SK-N-SH treated with all-trans-retinoic acid at 6 μM for 48 hours (cell line): ENCODE data around the gene CDK2.
"Not testable (repeated sequence)": the region's sequence is repeated elsewhere in the genome, so short reads cannot be mapped to it uniquely, and the experiment has no call there.

Experiments used
- ATAC-seq: fragments of 200-7000 bp; cut with Tn5 transposase; 3 replicates; pipeline ENCODE4 v1.9.1; 2020; ENCODE audit warnings: mild to moderate bottlenecking, moderate library complexity
- ARNTL ChIP-seq: fragments of 450-650 bp; formaldehyde crosslinking; IDR thresholded peaks from 2 replicates; pipeline ENCODE4 v1.5.0; 2020; ENCODE audit warnings: low read depth, mild to moderate bottlenecking, moderate library complexity, borderline replicate concordance
- BACH2 ChIP-seq: fragments of 250-450 bp; sonication (Bioruptor Pico); IDR thresholded peaks from 2 replicates; pipeline ENCODE4 v1.9.0; 2021; ENCODE audit warnings: mild to moderate bottlenecking, borderline replicate concordance
- CSDC2 ChIP-seq: fragments of 250-450 bp; sonication (Bioruptor Pico); IDR thresholded peaks from 2 replicates; pipeline ENCODE4 v1.5.0; 2020; ENCODE audit warnings: mild to moderate bottlenecking, moderate library complexity
- ESRRG ChIP-seq: fragments of 250-450 bp; sonication (Bioruptor Pico); IDR thresholded peaks from 2 replicates; pipeline ENCODE4 v1.6.1; 2021; ENCODE audit warnings: mild to moderate bottlenecking
- GLIS3 ChIP-seq: fragments of 250-450 bp; sonication (Bioruptor Pico); IDR thresholded peaks from 2 replicates; pipeline ENCODE4 v1.5.0; 2020; ENCODE audit warnings: mild to moderate bottlenecking, moderate library complexity
- ISL1 ChIP-seq: fragments of 250-450 bp; sonication (Bioruptor Pico); IDR thresholded peaks from 2 replicates; pipeline ENCODE4 v2.1.2; 2022; ENCODE audit warnings: mild to moderate bottlenecking, moderate library complexity
- OSR1 ChIP-seq: fragments of 250-450 bp; sonication (Bioruptor Pico); IDR thresholded peaks from 2 replicates; pipeline ENCODE4 v1.8.0; 2022; ENCODE audit warnings: moderate library complexity, mild to moderate bottlenecking, inconsistent platforms
- PPARA ChIP-seq: fragments of 250-450 bp; sonication (Bioruptor Pico); IDR thresholded peaks from 2 replicates; pipeline ENCODE4 v1.5.0; 2020; ENCODE audit warnings: mild to moderate bottlenecking, borderline replicate concordance
- RARB ChIP-seq: fragments of 250-450 bp; sonication (Bioruptor Pico); IDR thresholded peaks from 2 replicates; pipeline ENCODE4 v1.8.0; 2021; ENCODE audit warnings: mild to moderate bottlenecking, moderate library complexity
- SNAI2 ChIP-seq: fragments of 250-450 bp; sonication (Bioruptor Pico); IDR thresholded peaks from 2 replicates; pipeline ENCODE4 v1.5.0; 2020; ENCODE audit warnings: mild to moderate bottlenecking, moderate library complexity
- TCF4 ChIP-seq: fragments of 250-450 bp; sonication (Bioruptor Pico); IDR thresholded peaks from 2 replicates; pipeline ENCODE4 v1.8.0; 2021; ENCODE audit warnings: mild to moderate bottlenecking, moderate library complexity, borderline replicate concordance
- TOX ChIP-seq: fragments of 250-450 bp; sonication (Bioruptor Pico); IDR thresholded peaks from 2 replicates; pipeline ENCODE4 v1.8.0; 2021; ENCODE audit warnings: mild to moderate bottlenecking, moderate library complexity, borderline replicate concordance
- ZC3H10 ChIP-seq: fragments of 250-450 bp; sonication (Bioruptor Pico); IDR thresholded peaks from 2 replicates; pipeline ENCODE4 v1.5.1; 2021; ENCODE audit warnings: mild to moderate bottlenecking, moderate library complexity
- ZFP3 ChIP-seq: fragments of 250-450 bp; sonication (Bioruptor Pico); IDR thresholded peaks from 2 replicates; pipeline ENCODE4 v1.5.0; 2020; ENCODE audit warnings: mild to moderate bottlenecking, moderate library complexity
- ZFP30 ChIP-seq: fragments of 450-650 bp; formaldehyde crosslinking; IDR thresholded peaks from 2 replicates; pipeline ENCODE4 v1.5.0; 2022; ENCODE audit warnings: mild to moderate bottlenecking, moderate library complexity
- ZNF565 ChIP-seq: fragments of 450-650 bp; formaldehyde crosslinking; conservative IDR thresholded peaks from 2 replicates; pipeline ENCODE4 v1.5.0; 2020; ENCODE audit warnings: low read depth, mild to moderate bottlenecking, moderate library complexity
- ZNF70 ChIP-seq: fragments of 450-650 bp; formaldehyde crosslinking; IDR thresholded peaks from 2 replicates; pipeline ENCODE4 v1.5.0; 2020; ENCODE audit warnings: mild to moderate bottlenecking, moderate library complexity
- ZNF8 ChIP-seq: fragments of 450-650 bp; formaldehyde crosslinking; IDR thresholded peaks from 2 replicates; pipeline ENCODE4 v1.5.0; 2020; ENCODE audit warnings: mild to moderate bottlenecking, moderate library complexity
- TF ChIP-seq, protein P1 (sequence below): fragments of 250-450 bp; sonication (Bioruptor Pico); IDR thresholded peaks from 2 replicates; pipeline ENCODE4 v1.8.0; 2021; ENCODE audit warnings: low read depth, mild to moderate bottlenecking, moderate library complexity, borderline replicate concordance
- TF ChIP-seq, protein P2 (sequence below): fragments of 250-450 bp; sonication (Bioruptor Pico); IDR thresholded peaks from 2 replicates; pipeline ENCODE4 v1.5.1; 2020; ENCODE audit warnings: low read depth, mild to moderate bottlenecking, moderate library complexity
- TF ChIP-seq, protein P3 (sequence below): fragments of 250-450 bp; sonication (Bioruptor Pico); IDR thresholded peaks from 2 replicates; pipeline ENCODE4 v1.8.0; 2020; ENCODE audit warnings: mild to moderate bottlenecking, moderate library complexity, borderline replicate concordance

Gene CDK2

DNA sequence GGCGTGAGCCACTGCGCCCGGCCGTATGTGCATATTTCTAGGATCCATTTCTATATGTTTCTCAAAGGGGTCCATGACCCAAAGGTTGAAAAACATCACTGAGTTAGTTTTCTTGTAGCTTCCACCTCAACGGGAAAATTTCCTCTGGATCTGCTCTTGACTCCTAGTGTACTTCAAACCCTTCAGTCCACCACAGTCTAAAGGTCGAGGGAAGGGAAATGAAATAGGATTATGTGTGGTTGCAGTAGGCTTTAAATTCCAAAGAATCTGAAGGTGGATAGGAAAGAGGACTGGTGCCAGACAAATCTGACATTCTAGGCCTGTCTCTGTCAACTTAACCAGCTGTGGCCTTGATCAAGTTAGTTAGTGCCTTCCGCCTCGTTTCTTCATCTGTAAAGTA is 28.7 kb downstream of the CDK2 start:
- no peak for ATAC-seq
- TF ChIP-seq ZNF70 (no peak), OSR1 (CRISPR knock-in tag) (no peak), TOX (CRISPR knock-in tag) (no peak), SNAI2 (CRISPR knock-in tag) (no peak), BACH2 (CRISPR knock-in tag) (no peak), ZFP3 (CRISPR knock-in tag) (no peak), ZC3H10 (CRISPR knock-in tag) (no peak), ISL1 (CRISPR knock-in tag) (no peak), ZFP30 (CRISPR knock-in tag) (no peak), RARB (CRISPR knock-in tag) (no peak), ZNF8 (no peak), GLIS3 (CRISPR knock-in tag) (no peak), ARNTL (CRISPR knock-in tag) (no peak), ESRRG (CRISPR knock-in tag) (no peak), PPARA (CRISPR knock-in tag) (no peak), ZNF565 (CRISPR knock-in tag) (no peak)
- TF ChIP-seq, protein P1, sequence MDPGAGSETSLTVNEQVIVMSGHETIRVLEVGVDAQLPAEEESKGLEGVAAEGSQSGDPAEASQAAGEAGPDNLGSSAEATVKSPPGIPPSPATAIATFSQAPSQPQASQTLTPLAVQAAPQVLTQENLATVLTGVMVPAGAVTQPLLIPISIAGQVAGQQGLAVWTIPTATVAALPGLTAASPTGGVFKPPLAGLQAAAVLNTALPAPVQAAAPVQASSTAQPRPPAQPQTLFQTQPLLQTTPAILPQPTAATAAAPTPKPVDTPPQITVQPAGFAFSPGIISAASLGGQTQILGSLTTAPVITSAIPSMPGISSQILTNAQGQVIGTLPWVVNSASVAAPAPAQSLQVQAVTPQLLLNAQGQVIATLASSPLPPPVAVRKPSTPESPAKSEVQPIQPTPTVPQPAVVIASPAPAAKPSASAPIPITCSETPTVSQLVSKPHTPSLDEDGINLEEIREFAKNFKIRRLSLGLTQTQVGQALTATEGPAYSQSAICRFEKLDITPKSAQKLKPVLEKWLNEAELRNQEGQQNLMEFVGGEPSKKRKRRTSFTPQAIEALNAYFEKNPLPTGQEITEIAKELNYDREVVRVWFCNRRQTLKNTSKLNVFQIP (CRISPR knock-in tag), result no peak
- TF ChIP-seq, all 23 proteins: peak for 0

DNA sequence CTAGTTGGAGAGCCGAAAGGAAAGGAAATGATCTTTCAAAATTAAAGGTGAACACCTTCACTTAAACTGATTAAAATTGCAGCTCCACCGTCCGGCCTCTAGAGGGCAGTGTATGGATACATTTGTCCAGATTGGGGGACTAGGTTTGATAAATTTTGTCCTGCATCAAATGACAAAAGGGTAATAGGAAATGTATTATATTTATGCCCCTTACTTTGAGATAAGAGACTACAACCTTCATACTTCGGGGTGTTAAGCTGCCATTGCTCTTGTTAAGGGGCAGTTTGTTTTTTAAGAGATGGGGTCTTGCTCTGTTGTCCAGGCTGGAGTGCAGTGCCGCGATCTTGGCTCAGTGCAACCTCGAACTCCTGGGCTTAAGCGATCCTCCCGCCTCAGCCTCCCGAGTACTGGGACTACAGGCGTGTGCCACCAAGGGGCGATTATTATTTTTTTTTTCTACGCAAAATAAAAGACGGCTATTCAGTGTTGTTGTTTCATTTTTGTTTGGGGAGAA is 29.6 kb downstream of the CDK2 start:
- ATAC-seq, result peak; percentile 45
- TF ChIP-seq ESRRG (CRISPR knock-in tag) (no peak), CSDC2 (no peak), TCF4 (CRISPR knock-in tag) (no peak), ZNF8 (no peak), ZFP30 (CRISPR knock-in tag) (no peak), ZNF565 (CRISPR knock-in tag) (no peak), ZNF70 (no peak), PPARA (CRISPR knock-in tag) (no peak)
- TF ChIP-seq, protein P2, sequence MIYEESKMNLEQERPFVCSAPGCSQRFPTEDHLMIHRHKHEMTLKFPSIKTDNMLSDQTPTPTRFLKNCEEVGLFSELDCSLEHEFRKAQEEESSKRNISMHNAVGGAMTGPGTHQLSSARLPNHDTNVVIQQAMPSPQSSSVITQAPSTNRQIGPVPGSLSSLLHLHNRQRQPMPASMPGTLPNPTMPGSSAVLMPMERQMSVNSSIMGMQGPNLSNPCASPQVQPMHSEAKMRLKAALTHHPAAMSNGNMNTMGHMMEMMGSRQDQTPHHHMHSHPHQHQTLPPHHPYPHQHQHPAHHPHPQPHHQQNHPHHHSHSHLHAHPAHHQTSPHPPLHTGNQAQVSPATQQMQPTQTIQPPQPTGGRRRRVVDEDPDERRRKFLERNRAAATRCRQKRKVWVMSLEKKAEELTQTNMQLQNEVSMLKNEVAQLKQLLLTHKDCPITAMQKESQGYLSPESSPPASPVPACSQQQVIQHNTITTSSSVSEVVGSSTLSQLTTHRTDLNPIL (CRISPR knock-in tag), result no peak

DNA sequence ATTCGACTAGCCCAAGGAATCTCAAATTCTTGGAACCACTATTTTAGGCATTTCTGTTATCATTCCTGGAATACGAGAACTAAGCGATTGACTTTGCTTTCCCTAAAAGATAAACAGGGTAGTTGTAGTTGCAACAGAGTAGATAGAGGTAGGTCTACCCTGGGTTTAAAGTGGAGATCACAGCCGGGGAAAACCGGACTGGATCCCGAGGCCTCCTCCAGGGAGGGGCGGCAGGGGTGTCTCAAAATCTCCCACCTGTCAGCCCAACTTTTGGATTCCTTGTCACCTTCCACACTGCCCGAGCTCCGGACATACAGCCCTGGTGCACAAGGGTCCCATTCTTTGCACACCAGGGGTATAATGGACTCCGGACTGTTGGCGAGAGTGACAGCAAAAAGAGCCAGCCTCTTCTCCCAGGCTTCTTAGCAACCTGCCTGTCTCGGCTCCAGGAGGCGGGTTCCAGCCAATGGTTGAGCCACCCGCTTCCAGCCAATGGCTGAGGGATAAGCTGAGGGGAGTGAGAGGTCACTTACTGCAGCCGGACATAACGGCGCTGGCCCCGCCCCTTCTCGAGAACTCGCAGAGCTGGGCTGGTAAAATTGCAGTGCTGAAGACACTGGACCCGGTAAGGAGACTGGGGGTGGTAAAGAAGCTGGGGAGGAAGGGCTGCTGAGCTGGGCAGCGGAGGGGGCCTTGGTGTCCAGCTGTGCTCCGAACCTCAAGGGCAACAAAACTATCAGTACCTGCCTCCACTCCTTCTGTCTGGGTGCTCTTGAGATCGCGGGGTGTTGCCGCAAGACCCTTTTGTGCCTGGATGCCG is 30.3 kb downstream of the CDK2 start, which contains the start of gene SUOX:
TSS of gene SUOX (plus strand) at position 562 of the 820 bp plus-strand sequence. CDS start 4,946 bp downstream, outside the sequence.
- no peak for TF ChIP-seq TCF4 (CRISPR knock-in tag)
- TF ChIP-seq ZFP3 (CRISPR knock-in tag), result no peak
- TF ChIP-seq, protein P3, sequence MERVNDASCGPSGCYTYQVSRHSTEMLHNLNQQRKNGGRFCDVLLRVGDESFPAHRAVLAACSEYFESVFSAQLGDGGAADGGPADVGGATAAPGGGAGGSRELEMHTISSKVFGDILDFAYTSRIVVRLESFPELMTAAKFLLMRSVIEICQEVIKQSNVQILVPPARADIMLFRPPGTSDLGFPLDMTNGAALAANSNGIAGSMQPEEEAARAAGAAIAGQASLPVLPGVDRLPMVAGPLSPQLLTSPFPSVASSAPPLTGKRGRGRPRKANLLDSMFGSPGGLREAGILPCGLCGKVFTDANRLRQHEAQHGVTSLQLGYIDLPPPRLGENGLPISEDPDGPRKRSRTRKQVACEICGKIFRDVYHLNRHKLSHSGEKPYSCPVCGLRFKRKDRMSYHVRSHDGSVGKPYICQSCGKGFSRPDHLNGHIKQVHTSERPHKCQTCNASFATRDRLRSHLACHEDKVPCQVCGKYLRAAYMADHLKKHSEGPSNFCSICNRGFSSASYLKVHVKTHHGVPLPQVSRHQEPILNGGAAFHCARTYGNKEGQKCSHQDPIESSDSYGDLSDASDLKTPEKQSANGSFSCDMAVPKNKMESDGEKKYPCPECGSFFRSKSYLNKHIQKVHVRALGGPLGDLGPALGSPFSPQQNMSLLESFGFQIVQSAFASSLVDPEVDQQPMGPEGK, result no peak
- peak; percentile 85; the same call in 1 of the 2 replicates for TF ChIP-seq GLIS3 (CRISPR knock-in tag)
- no peak for TF ChIP-seq ZNF70
- TF ChIP-seq, protein P2 (CRISPR knock-in tag), result no peak
- TF ChIP-seq ISL1 (CRISPR knock-in tag), result no peak
- no peak for TF ChIP-seq ARNTL (CRISPR knock-in tag)
- peak; percentile 100 for ATAC-seq

DNA sequence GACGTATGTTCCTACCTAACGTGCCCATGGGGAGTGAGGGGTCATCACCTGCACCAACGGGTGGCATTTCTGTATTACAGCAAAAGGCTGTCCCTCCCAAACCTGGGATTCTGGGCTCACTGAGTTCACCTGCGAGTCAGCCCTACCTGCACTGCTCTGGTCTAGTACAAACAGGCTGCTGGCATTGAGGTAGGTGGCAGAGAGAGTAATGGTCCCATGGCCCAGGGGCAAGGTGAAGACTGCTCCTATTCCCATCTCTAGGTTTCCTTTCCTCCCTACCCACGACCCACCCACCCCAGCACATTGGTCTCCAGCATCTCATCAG is 30.9 kb downstream of the CDK2 start:
- TF ChIP-seq SNAI2 (CRISPR knock-in tag), result no peak
- TF ChIP-seq GLIS3 (CRISPR knock-in tag), result no peak
- no peak for TF ChIP-seq TCF4 (CRISPR knock-in tag)
- TF ChIP-seq, protein P1 (CRISPR knock-in tag), result no peak
- no peak for TF ChIP-seq CSDC2
- TF ChIP-seq, all 23 proteins: peak for 0

DNA sequence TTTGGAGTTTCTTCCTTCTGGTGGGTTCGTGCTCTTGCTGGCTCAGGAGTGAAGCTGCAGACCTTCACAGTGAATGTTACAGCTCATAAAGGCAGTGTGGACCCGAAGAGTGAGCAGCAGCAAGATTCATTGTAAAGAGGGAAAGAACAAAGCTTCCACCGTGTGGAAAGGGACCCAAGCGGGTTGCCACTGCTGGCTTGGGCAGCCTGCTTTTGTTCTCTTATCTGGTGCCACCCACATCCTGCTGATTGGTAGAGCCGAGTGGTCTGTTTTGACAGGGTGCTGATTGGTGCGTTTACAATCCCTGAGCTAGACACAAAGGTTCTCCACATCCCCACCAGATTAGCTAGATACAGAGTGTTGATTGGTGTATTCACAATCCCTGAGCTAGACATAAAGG is 32.9 kb downstream of the CDK2 start:
- ATAC-seq, result not testable (repeated sequence)

More for the DNA sequence above, 30.9 kb downstream of the CDK2 start:
- peak; percentile 16 for ATAC-seq

DNA sequence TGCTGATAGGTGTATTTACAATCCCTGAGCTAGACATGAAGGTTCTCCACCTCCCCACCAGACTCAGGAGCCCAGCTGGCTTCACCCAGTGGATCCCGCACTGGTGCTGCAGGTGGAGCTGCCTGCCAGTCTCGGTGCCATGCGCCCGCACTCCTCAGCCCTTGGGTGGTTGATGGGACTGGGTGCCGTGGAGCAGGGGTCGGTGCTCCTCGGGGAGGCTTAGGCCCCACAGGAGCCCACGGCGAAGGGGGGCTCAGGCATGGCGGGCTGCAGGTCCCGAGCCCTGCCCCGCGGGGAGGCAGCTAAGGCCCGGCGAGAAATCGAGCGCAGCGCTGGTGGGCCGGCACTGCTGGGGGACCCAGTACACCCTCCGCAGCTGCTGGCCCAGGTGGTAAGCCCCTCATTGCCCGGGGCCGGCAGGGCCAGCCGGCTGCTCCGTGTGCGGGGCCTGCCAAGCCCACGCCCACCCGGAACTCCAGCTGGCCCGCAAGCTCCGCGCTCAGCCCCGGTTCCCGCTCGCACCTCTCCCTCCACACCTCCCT is 33.4 kb downstream of the CDK2 start:
- ATAC-seq, result not testable (repeated sequence)
